Trophoblast cell (in vitro differentiated cells and primary cell): Measurements from ENCODE around the gene GPC3.
"Not testable (repeated sequence)": the region's sequence is repeated elsewhere in the genome, so short reads cannot be mapped to it uniquely, and the experiment has no call there.

Experiments
- DNase-seq, 2 donors: peaks; one replicate each; pipeline ENCODE4 v3.0.0-alpha.2; 2016
- H2AFZ ChIP-seq: 2 replicates; pipeline ENCODE4 v1.6.1; 2013; ENCODE audit warnings: low read length, moderate library complexity, mild to moderate bottlenecking; ENCODE audit not compliant: insufficient read depth, poor library complexity
- H2AK5ac ChIP-seq: 2 replicates; pipeline ENCODE4 v1.6.1; 2013; ENCODE audit warnings: mild to moderate bottlenecking, low read length
- H2BK120ac ChIP-seq: 2 replicates; pipeline ENCODE4 v1.6.1; 2013; ENCODE audit warnings: low read length, mild to moderate bottlenecking, moderate library complexity; ENCODE audit not compliant: insufficient read depth, poor library complexity
- H2BK12ac ChIP-seq: 2 replicates; pipeline ENCODE4 v1.6.1; 2013; ENCODE audit warnings: mild to moderate bottlenecking, low read length, moderate library complexity
- H2BK5ac ChIP-seq: 2 replicates; pipeline ENCODE4 v1.6.1; 2013; ENCODE audit warnings: low read length, low read depth, moderate library complexity, mild to moderate bottlenecking; ENCODE audit not compliant: poor library complexity
- H3K14ac ChIP-seq: 2 replicates; pipeline ENCODE4 v1.6.1; 2013; ENCODE audit warnings: mild to moderate bottlenecking, low read length
- H3K18ac ChIP-seq: 2 replicates; pipeline ENCODE4 v1.6.1; 2013; ENCODE audit warnings: mild to moderate bottlenecking, low read length
- H3K23ac ChIP-seq: 2 replicates; pipeline ENCODE4 v1.6.1; 2013; ENCODE audit warnings: low read length
- H3K27ac ChIP-seq: 2 replicates; pipeline ENCODE4 v1.5.1; 2013; ENCODE audit warnings: low read depth, mild to moderate bottlenecking, inconsistent platforms, low read length, moderate library complexity
- H3K27me3 ChIP-seq: 2 replicates; pipeline ENCODE4 v1.6.1; 2013; ENCODE audit warnings: inconsistent platforms, mild to moderate bottlenecking, low read length, moderate library complexity; ENCODE audit not compliant: insufficient read depth
- H3K36me3 ChIP-seq, 2 experiments: 1 replicate in 1 of 2; 2 replicates in 1 of 2; pipeline ENCODE4 v1.6.1; 2013; ENCODE audit warnings: low read length in 2 of 2, mild to moderate bottlenecking in 2 of 2, moderate library complexity in 1 of 2; ENCODE audit not compliant: insufficient read depth in 2 of 2, control insufficient read depth in 1 of 2
- H3K4ac ChIP-seq: 2 replicates; pipeline ENCODE4 v1.6.1; 2013; ENCODE audit warnings: low read depth, mild to moderate bottlenecking, low read length, moderate library complexity
- H3K4me1 ChIP-seq, 2 experiments: 1 replicate in 1 of 2; 2 replicates in 1 of 2; pipeline ENCODE4 v1.6.1; 2013; ENCODE audit warnings: low read length in 2 of 2, mild to moderate bottlenecking in 2 of 2, moderate library complexity in 1 of 2; ENCODE audit not compliant: insufficient read depth in 2 of 2, control insufficient read depth in 1 of 2
- H3K4me2 ChIP-seq: 2 replicates; pipeline ENCODE4 v1.6.1; 2013; ENCODE audit warnings: inconsistent platforms, mild to moderate bottlenecking, low read length, moderate library complexity
- H3K4me3 ChIP-seq: 2 replicates; pipeline ENCODE4 v1.5.1; 2013; ENCODE audit warnings: mild to moderate bottlenecking, low read depth, low read length, inconsistent platforms
- H3K79me1 ChIP-seq: one replicate; pipeline ENCODE4 v1.6.1; 2013; ENCODE audit warnings: low read length
- H3K79me2 ChIP-seq: 2 replicates; pipeline ENCODE4 v1.6.1; 2013; ENCODE audit warnings: low read length, mild to moderate bottlenecking; ENCODE audit not compliant: control insufficient read depth, insufficient read depth, poor library complexity
- H3K9ac ChIP-seq: 2 replicates; pipeline ENCODE4 v1.6.1; 2013; ENCODE audit warnings: mild to moderate bottlenecking, low read length
- H3K9me3 ChIP-seq: 2 replicates; pipeline ENCODE4 v1.6.1; 2013; ENCODE audit warnings: low read depth, mild to moderate bottlenecking, control low read depth, inconsistent platforms, low read length; ENCODE audit not compliant: insufficient read depth
- H4K12ac ChIP-seq: 2 replicates; pipeline ENCODE4 v1.6.1; 2013; ENCODE audit warnings: low read depth, mild to moderate bottlenecking, low read length, moderate library complexity
- H4K8ac ChIP-seq: 2 replicates; pipeline ENCODE4 v1.6.1; 2013; ENCODE audit warnings: low read depth, mild to moderate bottlenecking, low read length, moderate library complexity
- H4K91ac ChIP-seq: one replicate; pipeline ENCODE4 v1.6.1; 2013; ENCODE audit warnings: low read depth, mild to moderate bottlenecking, low read length, moderate library complexity
- WGBS: extraction: QIAGEN DNeasy Blood & Tissue Kit; methylation state at CpG from one replicate; pipeline ENCODE4 v1.1.7; 2013; ENCODE audit warnings: missing lambda C conversion rate; ENCODE audit not compliant: insufficient read length, insufficient coverage; ENCODE audit errors: extremely low coverage; 5-methylcytosine and 5-hydroxymethylcytosine counted together

The GPC3 gene

DNA sequence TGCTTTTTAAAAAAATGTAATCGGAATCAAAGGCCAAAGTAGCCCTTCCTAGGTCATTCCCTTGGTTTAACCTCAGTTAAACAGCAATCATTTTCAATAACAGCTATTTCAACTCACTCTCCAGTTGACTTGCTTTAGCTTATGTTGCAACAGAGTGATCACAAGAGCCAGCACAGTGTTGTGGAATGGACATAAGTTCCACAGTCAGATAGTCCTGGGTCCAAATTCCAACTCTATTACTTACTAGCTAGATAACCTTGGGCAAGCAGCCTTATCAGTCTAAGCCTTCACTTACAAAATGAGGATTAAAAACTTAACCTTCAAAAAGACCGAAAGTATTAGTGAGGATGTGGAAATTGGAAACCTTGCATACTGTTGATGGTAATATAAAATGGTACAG, 9.2 kb upstream of the GPC3 start:
- Histone ChIP-seq H3K36me3 (no peaks in the 10 kb centered on the region), H3K79me2 (no peaks in the 10 kb centered on the region), H4K8ac (no peak overlapping the region), H2BK5ac (no peak overlapping the region), H4K12ac (no peak overlapping the region), H2BK12ac (no peak overlapping the region), H3K9me3 (no peaks in the 10 kb centered on the region), H3K4me3 (no peak overlapping the region), H3K9ac (no peak overlapping the region), H3K14ac (no peak overlapping the region), H3K27ac (no peak overlapping the region), H3K4me1 (peaks cover 1 to 7% of the 10 kb centered on the region in 2 experiments), H4K91ac (no peak overlapping the region), H3K79me1 (peaks cover 7% of the 10 kb centered on the region), H3K27me3 (no peaks in the 10 kb centered on the region), H3K23ac (no peak overlapping the region), H2BK120ac (no peak overlapping the region), H2AK5ac (no peak overlapping the region), H3K4ac (no peak overlapping the region), H2AFZ (no peak overlapping the region), H3K18ac (no peak overlapping the region), H3K4me2 (no peak overlapping the region)
- WGBS: no CpG with 5 or more reads among the region's 2 CpGs
- DNase-seq: peak in 1 of 2 donors; percentile 71

- no peak overlapping the region for H3K9ac ChIP-seq
- no peaks in the 10 kb centered on the region for H3K36me3 ChIP-seq
- no peak overlapping the region for H3K27ac ChIP-seq
- no peak overlapping the region for H4K91ac ChIP-seq
- H3K27me3 ChIP-seq: no peaks in the 10 kb centered on the region
- no peak overlapping the region for H2AFZ ChIP-seq
- no peak overlapping the region for H3K4me2 ChIP-seq
- no peak overlapping the region for H3K18ac ChIP-seq
- no peak overlapping the region for H2BK12ac ChIP-seq
- no peak overlapping the region for H3K4me3 ChIP-seq
- no peak overlapping the region for H2BK120ac ChIP-seq
- H4K12ac ChIP-seq: no peak overlapping the region
- H3K14ac ChIP-seq: no peak overlapping the region
- H3K9me3 ChIP-seq: no peaks in the 10 kb centered on the region
- peaks cover 2% of the 10 kb centered on the region for H3K79me1 ChIP-seq
- no peak overlapping the region for H4K8ac ChIP-seq
- no CpG with 5 or more reads among the region's 4 CpGs for WGBS
- H3K79me2 ChIP-seq: no peaks in the 10 kb centered on the region
- no peak overlapping the region for H2BK5ac ChIP-seq
- H3K4me1 ChIP-seq: peaks cover 3 to 5% of the 10 kb centered on the region in 2 experiments
- no peak for DNase-seq
- no peak overlapping the region for H2AK5ac ChIP-seq
- no peak overlapping the region for H3K23ac ChIP-seq
- no peak overlapping the region for H3K4ac ChIP-seq
Observed at GRCh38 chrX:133992882-133993281, 7.5 kb upstream of the GPC3 start.

DNA sequence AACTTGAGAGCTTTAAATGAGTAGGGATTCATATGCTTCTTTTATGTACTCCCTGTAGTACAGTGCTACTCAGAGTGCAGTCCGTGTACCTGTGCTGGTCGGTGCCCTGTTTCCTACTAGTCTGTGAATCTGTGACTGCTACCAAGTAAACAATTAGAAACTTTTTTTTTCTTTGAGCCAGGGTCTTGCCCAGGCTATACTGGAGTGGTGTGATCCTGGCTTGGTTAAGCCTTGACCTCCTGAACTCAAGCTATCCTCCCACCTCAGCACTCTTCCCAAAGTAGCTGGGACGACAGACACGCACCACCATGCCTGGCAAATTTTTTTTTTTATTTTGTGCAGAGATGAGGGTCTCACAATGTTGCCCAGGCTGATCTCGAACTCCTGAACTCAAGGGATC, 6.4 kb upstream of the GPC3 start:
- Histone ChIP-seq H3K27me3 (no peaks in the 10 kb centered on the region), H3K23ac (no peak overlapping the region), H3K4me1 (peaks cover 5 to 6% of the 10 kb centered on the region in 2 experiments), H2BK12ac (no peak overlapping the region), H3K4me2 (no peak overlapping the region), H3K79me2 (no peaks in the 10 kb centered on the region), H2BK5ac (no peak overlapping the region), H2BK120ac (no peak overlapping the region), H3K79me1 (no peaks in the 10 kb centered on the region), H2AK5ac (no peak overlapping the region), H3K14ac (no peak overlapping the region), H3K4ac (no peak overlapping the region), H3K9ac (no peak overlapping the region), H3K36me3 (no peaks in the 10 kb centered on the region), H4K91ac (no peak overlapping the region), H2AFZ (no peak overlapping the region), H3K18ac (no peak overlapping the region), H4K12ac (no peak overlapping the region), H3K9me3 (no peaks in the 10 kb centered on the region), H3K27ac (no peak overlapping the region), H4K8ac (no peak overlapping the region), H3K4me3 (no peak overlapping the region)
- no peak for DNase-seq
- WGBS: no CpG with 5 or more reads among the region's 5 CpGs

- DNase-seq, H2AFZ ChIP-seq, H3K23ac ChIP-seq, H2BK12ac ChIP-seq, H3K9me3 ChIP-seq, H4K8ac ChIP-seq, H3K9ac ChIP-seq, H3K4ac ChIP-seq, H2AK5ac ChIP-seq, H3K27ac ChIP-seq, H3K4me1 ChIP-seq, H3K79me1 ChIP-seq, H3K4me3 ChIP-seq, H3K79me2 ChIP-seq, H4K12ac ChIP-seq, H2BK5ac ChIP-seq, H3K27me3 ChIP-seq, H3K36me3 ChIP-seq, H3K14ac ChIP-seq, H3K4me2 ChIP-seq, H3K18ac ChIP-seq, H2BK120ac ChIP-seq, H4K91ac ChIP-seq: not testable (repeated sequence)
- no CpG with 5 or more reads among the region's 3 CpGs for WGBS
Observed at GRCh38 chrX:133991057-133991456, 5.7 kb upstream of the GPC3 start.
